ENCODE results near the gene USH1C.
A peak's percentile ranks its signal among the peaks of the same experiment; 100 is the strongest.

The USH1C gene

DNA sequence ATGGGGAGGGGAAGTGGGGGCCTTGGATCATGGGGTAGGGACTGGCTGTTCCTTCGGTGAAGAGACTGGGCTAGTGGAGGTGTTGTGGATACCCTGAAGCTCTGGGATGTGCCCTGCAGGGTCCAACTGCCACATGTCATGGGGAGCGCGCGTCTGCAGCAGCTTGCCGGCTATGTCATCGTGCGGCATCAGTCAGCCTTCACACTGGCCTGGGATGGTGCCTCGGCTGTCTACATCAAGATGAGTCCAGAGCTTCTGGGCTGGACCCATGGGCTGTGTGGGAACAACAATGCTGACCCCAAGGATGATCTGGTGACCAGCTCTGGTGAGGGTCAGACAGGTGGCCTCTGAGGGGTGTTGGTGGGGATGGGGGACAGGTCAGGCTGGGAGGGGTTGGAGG, 12.8 kb upstream of the USH1C start:
- no peak for DNase-seq (ENCODE audit: low read depth)
- no peak overlapping the region for H3K4me3 ChIP-seq (ENCODE audit: low read depth, low read length)
- TF ChIP-seq, protein P1, sequence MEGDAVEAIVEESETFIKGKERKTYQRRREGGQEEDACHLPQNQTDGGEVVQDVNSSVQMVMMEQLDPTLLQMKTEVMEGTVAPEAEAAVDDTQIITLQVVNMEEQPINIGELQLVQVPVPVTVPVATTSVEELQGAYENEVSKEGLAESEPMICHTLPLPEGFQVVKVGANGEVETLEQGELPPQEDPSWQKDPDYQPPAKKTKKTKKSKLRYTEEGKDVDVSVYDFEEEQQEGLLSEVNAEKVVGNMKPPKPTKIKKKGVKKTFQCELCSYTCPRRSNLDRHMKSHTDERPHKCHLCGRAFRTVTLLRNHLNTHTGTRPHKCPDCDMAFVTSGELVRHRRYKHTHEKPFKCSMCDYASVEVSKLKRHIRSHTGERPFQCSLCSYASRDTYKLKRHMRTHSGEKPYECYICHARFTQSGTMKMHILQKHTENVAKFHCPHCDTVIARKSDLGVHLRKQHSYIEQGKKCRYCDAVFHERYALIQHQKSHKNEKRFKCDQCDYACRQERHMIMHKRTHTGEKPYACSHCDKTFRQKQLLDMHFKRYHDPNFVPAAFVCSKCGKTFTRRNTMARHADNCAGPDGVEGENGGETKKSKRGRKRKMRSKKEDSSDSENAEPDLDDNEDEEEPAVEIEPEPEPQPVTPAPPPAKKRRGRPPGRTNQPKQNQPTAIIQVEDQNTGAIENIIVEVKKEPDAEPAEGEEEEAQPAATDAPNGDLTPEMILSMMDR (IDR thresholded peaks at IDR 0.05; ENCODE audit: low read depth, low read length, missing control alignments) = no peak

DNA sequence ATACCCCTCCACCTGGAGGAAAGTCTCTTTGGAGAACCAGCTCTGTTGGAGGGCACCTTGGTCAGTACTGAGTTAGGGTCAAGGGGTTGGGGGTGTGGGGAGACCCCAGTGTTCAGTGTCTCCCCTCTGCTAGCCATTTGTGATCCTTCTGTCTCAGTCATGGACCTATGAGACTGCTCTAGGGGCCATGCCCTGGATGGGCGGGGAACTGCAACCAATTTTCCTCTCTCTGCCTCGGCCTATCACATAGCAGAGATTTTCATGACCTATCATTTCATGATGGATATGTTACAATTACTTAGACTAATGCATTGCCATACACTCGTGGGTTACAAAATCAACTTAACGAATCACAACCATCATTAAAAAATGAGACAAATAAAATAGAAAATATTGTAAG, 10.3 kb upstream of the USH1C start:
- TF ChIP-seq, protein P1 (IDR thresholded peaks at IDR 0.05; ENCODE audit: low read depth, low read length, missing control alignments) = peak; percentile 21
- no peak for DNase-seq (ENCODE audit: low read depth)
- H3K4me3 ChIP-seq (ENCODE audit: low read depth, low read length) = no peak overlapping the region

GRCh38 chr11:17553249-17553546, 9.0 kb upstream of the USH1C start:
- TF ChIP-seq, protein P1 (IDR thresholded peaks at IDR 0.05; ENCODE audit: low read depth, low read length, missing control alignments) = no peak
- no peak overlapping the region for H3K4me3 ChIP-seq (ENCODE audit: low read depth, low read length)

GRCh38 chr11:17552392-17553248, 8.4 kb upstream of the USH1C start:
- no peak for DNase-seq (ENCODE audit: low read depth)
- TF ChIP-seq, protein P1 (IDR thresholded peaks at IDR 0.05; ENCODE audit: low read depth, low read length, missing control alignments) = no peak
- no peak overlapping the region for H3K4me3 ChIP-seq (ENCODE audit: low read depth, low read length)

More at GRCh38 chr11:17553249-17553546, 9.0 kb upstream of the USH1C start:
- DNase-seq (ENCODE audit: low read depth) = no peak

GRCh38 chr11:17552041-17552355, 7.8 kb upstream of the USH1C start:
- TF ChIP-seq, protein P1 (IDR thresholded peaks at IDR 0.05; ENCODE audit: low read depth, low read length, missing control alignments) = no peak
- no peak overlapping the region for H3K4me3 ChIP-seq (ENCODE audit: low read depth, low read length)
- no peak for DNase-seq (ENCODE audit: low read depth)

DNA sequence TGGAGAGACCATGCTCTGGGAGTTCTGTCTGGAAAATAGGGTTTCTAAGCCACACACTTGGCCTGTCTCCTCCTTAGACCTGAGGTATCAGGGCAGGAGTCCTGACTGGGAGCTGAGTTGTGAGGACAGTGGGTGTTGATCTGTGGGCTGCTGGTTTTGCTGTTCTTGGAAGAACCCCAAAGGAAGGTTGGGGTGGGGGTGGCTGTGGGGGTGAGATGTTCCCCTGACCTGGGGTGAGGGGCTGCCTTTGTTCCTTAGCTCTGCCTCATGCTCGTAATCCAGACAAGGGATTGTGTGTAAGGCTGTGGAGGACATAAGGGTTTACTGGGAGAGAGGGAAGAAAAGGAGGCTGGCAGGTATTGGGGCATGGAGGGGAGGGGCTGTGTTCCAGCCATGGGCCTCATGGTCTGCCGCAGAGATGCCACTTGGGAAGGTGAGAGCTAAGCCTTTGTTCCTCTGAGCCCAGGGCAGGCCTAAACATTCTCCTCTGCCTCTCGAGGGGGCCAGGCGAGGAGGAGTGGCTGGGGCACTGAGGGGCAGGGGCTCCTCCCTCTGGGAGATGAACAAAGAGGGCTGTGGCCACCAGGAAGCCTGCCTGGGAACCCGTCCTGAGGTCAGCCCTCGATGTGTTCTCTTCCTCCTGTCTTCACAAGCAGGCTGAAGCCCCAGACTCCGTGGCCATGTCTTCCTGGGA, 7.3 kb upstream of the USH1C start:
- TF ChIP-seq, protein P1 (IDR thresholded peaks at IDR 0.05; ENCODE audit: low read depth, low read length, missing control alignments) = no peak
- H3K4me3 ChIP-seq (ENCODE audit: low read depth, low read length) = no peak overlapping the region
- no peak for DNase-seq (ENCODE audit: low read depth)

Measured in GM12864 (cell line).